Glomerular visceral epithelial cell (primary cell): ENCODE data around the gene C1QC.

Experiments
- DNase-seq: peaks from one replicate; pipeline ENCODE4 v3.0.0-alpha.2; 2016; ENCODE audit errors: extremely low spot score

Gene C1QC

GRCh38 chr1:22619252-22619651 lies 24.2 kb upstream of the C1QC start:
- DNase-seq = no peak

DNA sequence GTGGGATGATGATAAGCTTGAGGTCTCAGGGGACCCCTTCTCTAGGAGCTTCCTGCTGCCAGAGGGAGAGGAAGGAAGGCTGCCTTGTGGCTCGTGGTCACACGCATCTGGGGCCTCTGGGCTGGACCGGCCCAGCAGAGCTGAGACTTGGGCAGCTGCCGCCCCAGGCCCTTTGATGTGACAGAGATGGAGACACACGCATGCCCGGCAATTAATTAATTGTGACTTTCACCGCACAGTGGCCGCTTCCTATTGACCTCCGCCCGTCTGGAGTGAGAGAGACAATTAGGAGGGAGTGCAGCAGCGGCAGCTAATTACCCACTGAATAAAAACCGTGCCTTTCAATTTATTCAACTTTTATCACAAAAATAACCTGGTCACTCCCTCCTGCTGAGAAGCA lies 23.6 kb upstream of the C1QC start:
- no peak for DNase-seq

DNA sequence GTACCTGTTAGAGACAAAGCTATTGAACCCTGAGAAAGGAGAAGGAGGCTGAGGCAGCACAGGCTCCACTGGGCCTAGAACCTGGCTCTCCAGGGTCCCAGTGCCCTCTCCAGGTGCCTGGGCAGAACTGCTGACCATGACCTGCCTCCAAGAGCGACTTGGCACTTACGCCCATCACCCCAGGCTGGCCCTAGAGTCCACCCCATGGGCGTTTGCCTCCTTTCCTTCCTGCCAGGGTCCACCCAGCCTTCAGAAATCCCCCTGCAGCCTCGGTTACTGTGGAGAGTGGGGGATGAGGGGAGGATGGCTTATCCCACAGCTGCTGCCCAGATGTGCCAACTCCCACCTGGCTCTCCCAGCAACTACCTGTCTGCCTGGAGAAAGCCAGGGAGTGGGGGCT lies 21.7 kb upstream of the C1QC start:
- DNase-seq = no peak

GRCh38 chr1:22625262-22625925 lies 18.0 kb upstream of the C1QC start:
- no peak for DNase-seq

DNA sequence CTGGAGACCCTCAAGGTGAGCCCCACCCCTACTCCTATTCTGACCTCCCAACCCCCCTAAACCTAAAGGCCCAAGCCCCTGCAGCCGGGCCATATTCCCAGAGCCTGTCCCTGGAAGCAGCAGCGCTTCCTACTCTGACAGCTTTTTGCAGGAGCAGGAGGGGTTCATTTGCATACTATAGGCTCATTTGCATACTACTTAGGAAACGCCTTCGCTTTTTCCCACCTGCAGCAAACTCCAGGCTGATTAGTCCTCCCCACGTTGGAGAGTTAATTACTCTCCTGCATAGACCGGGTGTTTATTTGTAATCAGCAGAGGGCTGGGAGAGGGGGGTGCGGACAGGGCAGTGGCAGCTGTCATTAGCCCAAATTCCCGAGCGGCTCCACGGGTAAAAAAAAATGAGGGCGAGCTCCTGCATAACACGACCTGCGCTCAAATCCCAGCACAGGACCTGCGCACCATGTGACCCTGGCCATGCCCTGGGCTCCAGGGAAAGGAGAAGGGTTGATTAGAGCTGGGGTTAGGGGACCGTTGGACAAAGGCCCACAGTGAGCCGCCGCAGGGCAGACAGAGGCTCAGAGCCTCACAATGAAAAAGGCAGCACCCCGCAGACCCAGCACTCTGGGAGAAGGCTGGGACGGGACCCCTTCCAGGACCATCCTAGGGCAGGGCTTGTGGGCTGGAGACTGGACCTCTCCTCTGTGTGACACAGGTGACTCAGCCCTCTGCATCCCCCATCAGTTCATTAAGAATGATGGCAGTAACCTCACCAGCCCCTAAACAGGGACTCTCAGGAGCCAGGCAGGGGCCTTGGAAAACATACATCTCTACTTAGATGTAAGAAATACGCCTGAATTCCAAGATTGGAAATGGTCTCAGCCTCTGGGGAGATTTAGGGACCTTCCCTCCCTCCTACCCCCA lies 16.9 kb upstream of the C1QC start:
- no peak for DNase-seq

GRCh38 chr1:22627331-22627730 lies 16.1 kb upstream of the C1QC start:
- DNase-seq = no peak

DNA sequence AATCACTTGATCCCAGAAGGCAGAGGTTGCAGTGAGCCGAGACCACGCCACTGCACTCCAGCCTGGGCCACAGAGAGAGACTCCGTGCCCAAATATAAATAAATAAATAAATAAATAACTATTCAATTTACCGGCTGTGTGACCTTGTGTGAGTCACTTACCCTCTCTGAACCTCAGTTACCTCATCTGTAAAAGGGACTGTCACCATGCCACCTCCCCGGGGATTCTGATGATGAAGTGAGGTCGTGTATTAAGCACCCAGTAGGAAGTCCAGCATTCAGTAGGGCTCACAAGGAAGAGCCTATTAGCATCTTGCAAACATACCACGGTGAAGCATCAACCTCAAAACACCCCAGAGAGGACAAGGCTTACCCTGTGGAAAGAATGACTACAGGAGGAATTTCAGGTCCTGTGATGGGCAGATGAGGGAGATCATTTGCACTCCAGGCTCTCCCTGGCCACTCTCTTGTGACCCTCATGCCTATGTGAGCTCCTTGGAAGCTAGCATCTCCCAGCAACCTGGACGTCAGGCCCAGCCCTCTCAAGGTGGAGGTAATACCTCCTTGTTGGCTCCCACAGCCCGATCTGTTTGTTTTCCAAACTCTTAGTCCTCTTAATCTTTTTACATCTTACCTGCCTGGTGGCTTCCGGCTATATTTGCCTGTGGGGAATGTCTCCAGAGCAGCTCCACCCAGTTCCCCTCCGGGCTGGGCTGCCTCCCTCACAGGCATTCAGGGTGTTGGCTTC lies 14.6 kb upstream of the C1QC start:
- DNase-seq = no peak

DNA sequence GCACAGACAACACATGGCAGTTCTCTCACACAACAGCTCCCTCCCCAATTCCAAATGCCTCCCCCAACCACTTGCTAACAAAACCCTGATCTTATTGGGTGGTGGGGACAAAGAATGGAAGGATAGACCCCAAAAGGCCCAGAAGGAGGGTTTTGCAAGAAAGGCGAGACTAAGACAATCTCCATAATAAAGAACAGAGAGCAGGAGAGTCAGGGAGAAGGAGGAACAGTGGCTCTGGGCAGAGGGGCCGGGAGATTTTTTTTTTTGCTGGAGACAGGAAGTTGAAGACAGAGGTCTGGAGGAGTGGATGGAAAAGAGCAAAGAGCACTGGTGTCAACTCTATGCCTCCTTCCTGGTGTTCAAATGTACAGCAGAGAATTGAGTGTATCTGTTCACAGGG lies 13.5 kb upstream of the C1QC start:
- no peak for DNase-seq

GRCh38 chr1:22633697-22634463 lies 9.6 kb upstream of the C1QC start:
- DNase-seq = no peak

DNA sequence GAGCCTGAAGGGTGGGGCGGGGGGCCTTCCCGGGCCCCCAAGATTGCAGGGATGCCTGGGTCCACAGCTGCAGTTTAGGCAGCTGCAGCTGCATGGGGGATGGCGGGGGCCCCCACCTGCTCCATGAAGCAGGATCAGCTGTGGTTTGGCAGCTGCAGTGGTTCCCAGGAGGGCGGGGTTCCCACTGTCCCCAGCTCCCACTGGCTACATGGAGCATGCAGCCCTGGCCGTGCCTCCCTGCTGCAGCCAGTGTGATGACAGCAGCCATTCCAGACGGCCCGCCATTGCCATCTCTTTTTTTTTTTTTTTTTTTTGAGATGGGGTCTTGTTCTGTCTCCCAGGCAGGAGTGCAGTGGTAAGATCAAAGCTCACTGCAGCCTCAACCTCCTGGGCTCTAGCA lies 8.0 kb upstream of the C1QC start:
- DNase-seq = no peak

DNA sequence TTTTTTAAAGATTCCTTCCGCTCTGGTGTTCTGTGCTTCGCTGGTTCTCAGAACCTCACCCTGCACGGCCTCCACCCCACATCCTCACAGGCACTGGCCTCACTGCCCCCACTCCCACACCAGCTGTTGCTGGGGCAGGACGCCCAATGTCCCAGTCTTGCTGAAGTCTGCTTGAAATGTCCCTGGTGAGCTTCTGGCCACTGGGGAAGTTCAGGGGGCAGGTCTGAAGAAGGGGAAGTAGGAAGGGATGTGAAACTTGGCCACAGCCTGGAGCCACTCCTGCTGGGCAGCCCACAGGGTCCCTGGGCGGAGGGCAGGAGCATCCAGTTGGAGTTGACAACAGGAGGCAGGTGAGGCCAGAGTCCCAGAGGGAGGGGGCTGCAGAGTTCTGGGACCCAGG lies 7.1 kb upstream of the C1QC start, which contains the start of gene C1QA:
Gene C1QA, plus strand, starts transcription at position 276 of the 400 bp plus-strand sequence. CDS start 989 bp downstream, outside the sequence.
- no peak for DNase-seq

DNA sequence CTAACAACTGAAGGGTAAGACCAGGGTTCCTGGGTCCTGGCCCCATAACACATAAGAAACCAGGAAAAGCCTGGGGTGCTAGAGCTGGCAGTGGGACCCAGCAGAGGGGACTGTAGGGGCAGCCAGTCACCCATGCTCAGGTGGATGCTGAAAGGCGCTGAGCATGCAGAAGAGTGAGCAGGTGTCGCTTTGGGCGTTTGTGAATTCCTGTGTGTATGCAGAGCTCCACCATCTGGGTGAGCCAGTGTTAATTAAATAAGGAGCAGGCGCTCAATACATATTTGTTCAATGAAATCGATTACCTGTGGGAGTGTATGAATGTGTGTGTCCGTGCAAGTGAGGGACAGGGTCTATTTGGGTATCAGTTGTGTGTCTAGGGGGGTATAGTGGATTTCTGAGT lies 6.5 kb upstream of the C1QC start:
- DNase-seq = no peak

- no peak for DNase-seq
Observed at GRCh38 chr1:22637907-22638445, 5.5 kb upstream of the C1QC start.

DNA sequence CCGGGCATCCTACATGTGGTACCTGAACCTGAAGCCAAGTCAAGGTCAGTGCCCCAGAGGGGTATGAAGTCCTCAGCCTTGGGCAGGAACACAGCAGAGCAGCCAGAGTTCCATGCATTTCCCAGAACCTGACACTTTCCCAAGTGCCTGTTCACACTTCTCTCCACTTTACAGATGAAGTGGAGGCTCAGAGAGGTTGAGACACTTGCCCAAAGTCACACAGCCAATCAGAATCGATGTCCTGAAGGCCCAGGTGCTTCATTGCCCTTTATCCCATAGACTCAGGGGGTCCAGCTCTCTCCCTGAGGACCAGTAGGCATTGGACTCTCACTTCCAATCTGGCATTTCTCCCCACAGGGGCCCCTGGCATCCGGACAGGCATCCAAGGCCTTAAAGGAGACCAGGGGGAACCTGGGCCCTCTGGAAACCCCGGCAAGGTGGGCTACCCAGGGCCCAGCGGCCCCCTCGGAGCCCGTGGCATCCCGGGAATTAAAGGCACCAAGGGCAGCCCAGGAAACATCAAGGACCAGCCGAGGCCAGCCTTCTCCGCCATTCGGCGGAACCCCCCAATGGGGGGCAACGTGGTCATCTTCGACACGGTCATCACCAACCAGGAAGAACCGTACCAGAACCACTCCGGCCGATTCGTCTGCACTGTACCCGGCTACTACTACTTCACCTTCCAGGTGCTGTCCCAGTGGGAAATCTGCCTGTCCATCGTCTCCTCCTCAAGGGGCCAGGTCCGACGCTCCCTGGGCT lies 4.8 kb upstream of the C1QC start:
- DNase-seq = no peak

DNA sequence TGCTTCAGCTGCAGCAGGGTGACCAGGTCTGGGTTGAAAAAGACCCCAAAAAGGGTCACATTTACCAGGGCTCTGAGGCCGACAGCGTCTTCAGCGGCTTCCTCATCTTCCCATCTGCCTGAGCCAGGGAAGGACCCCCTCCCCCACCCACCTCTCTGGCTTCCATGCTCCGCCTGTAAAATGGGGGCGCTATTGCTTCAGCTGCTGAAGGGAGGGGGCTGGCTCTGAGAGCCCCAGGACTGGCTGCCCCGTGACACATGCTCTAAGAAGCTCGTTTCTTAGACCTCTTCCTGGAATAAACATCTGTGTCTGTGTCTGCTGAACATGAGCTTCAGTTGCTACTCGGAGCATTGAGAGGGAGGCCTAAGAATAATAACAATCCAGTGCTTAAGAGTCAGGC lies 4.1 kb upstream of the C1QC start:
- no peak for DNase-seq

DNA sequence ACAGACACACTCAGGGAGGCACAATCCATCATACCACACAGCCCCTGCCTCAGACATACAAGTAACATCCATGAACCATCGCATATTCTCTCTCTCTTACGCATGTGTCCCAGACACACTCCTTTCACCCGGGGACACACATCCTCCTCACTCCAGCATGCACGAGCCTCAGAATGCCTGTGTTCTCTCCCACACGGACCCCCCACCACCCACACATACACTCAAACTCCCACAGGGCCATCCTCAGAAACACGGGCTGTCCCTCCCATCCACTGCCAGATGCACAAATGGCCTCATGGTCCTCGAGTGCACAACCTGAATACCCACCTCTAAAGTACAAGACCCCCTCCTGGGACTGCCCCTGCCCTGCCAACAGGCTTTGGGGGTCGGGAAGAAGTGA lies 2.2 kb upstream of the C1QC start:
- DNase-seq = no peak

- DNase-seq = peak; percentile 55
Observed at GRCh38 chr1:22641906-22642636, 1.4 kb upstream of the C1QC start.

DNA sequence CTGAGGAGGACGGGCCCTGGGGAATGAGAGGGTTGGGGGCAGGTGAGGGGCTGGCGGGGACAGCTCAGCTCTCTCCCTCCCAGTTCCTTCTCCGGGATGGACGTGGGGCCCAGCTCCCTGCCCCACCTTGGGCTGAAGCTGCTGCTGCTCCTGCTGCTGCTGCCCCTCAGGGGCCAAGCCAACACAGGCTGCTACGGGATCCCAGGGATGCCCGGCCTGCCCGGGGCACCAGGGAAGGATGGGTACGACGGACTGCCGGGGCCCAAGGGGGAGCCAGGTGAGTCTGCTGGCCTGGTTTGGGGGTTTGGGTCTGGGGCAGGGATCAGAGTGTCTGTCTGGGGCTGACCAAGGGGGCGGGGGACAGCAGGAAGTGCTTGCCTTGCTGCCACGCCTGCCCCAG lies 495 bp downstream of the C1QC start:
- no peak for DNase-seq

DNA sequence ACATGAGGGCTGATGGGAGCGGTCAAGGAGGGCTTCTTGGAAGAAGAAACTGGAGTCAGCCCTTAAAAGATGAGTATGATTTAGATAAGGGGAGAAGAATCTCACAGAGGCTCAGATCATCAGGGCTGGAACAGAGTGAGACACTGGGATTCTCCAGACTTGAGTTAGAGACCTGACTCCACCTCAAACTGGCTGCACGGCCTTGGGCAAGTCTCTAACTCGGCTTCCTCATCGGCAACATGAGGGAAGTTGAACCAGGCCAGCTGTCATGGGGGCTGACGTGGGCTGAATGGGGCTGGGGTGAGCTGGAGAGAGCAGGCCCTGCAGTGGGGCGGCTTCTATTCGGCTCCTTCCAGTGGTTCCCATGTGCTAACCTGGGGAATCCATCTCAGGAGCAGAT lies 2.5 kb downstream of the C1QC start:
- no peak for DNase-seq

GRCh38 chr1:22646384-22646783 lies 3.0 kb downstream of the C1QC start:
- no peak for DNase-seq
